NCI-H146 (cell line): ENCODE measurements around the gene CENPO.

ENCODE experiments used
- DNase-seq: peaks from one replicate; lab custom pipeline; 2025; lab: John Stamatoyannopoulos, UW

CENPO gene

GRCh38 chr2:24839729-24840128, 46.5 kb downstream of the CENPO start:
- no peak for DNase-seq

GRCh38 chr2:24840164-24840869, 47.1 kb downstream of the CENPO start:
- no peak for DNase-seq

DNA sequence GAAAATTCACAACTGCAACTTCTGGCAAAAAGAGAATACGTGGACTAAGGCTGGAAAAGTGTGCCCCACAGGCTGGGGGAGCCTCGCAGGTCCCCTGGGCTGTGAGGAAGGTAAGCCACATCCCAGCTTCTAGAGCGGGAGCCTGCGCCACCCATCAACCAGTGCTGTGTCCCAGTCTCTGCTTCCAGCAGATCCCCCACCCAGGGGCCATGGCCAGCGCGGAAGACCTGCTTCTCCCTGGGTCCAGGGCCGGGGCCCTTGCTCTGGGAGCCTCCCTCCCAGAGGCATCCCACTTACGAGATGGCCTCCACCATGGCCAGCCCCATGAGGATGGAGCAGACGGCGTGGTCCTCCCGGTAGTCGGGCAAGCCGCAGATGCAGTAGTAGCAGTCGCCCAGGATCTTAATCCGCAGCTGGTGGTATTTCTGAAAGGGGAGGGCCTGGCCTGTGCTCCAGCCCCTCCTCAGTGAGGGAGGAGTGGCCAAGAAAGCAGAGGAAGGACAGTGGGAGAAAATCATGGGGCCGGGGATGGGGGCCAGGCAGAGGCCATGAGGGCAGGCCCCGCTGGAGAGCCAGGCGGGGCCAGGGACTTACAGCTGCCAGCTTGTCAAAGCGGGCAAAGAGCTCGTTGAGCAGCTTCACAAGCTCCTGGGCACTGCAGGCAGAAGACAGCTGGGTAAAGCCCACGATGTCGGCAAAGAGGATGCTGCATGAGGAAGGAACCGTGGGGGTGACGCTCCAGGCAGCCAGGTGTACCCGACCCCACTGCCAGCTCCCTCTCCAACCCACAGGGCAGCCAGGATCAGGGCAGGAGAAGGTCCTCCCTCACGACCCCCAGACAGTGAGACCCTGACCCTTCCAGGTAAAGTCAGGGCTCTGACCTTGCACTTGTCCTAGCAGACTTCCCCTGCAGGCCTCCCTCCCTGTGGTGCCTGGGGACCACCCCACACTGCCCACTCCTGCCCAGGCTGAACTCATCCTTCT, 48.0 kb downstream of the CENPO start:
- no peak for DNase-seq

DNA sequence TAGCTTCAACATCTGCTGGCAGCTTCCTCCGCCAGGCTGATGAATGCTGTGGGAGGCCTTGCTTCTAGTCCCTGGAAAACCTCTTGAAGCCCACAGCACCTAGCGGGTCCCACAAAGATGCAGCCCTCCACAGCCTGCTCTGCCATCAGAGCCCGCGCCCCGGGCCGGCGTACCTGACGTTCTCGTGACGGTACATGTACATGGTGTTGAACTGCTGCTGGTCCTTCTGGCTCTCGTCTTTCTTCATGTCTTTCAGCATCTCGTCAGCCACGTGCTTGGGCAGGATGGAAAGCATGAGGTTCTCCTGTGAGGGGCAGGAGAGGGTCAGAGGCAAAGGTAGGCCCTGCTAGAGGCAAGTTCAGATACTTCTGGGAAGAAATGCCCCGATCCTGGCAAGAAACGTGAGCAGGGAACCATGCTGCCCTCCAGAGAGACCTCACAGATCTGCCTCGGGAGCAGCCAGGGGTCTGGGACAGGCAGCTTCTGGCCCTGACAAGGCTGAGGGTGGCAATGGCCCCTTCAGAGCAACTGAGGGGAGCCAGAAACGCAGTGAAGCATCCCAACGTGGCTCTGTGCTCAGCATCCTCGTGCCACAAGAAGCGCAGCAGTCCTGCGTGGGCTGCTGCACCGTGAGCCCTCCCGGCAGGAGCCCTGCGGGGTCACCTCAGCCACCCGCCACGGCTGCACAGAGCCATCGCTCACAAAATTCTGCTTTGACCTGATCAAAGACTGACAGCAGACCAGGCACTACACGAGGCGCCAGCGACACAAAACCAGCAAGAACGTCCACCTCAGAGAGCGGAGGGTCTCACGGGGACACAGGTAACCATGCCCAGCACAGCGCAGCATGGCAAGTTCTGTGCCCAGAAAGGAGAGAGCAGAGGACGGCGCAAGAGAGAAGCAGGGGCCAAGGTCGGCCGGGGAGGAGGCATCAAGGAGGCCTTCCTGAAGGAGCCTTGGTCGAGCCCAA, 49.1 kb downstream of the CENPO start:
- no peak for DNase-seq

- DNase-seq, result no peak
Observed at GRCh38 chr2:24843330-24843860, 50.2 kb downstream of the CENPO start.

GRCh38 chr2:24844023-24844685, 50.9 kb downstream of the CENPO start:
- DNase-seq, result no peak

DNA sequence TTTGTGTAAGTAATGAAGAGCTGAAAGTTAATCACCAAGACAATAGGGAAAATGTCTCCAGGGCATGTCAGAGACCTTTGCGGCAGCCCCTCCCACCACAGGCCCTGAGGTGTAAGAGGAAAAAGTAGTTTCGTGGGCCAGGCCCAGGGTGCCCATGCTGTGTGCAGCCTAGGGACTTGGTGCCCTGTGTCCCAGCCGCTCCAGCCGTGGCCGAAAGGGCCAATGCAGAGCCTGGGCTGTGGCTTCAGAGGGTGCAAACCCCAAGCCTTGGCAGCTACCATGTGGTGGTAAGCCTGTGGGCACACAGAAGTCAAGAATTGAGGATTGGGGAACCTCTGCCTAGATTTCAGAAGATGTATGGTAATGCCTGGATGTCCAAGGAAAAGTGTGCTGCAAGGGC, 52.5 kb downstream of the CENPO start:
- no peak for DNase-seq

DNA sequence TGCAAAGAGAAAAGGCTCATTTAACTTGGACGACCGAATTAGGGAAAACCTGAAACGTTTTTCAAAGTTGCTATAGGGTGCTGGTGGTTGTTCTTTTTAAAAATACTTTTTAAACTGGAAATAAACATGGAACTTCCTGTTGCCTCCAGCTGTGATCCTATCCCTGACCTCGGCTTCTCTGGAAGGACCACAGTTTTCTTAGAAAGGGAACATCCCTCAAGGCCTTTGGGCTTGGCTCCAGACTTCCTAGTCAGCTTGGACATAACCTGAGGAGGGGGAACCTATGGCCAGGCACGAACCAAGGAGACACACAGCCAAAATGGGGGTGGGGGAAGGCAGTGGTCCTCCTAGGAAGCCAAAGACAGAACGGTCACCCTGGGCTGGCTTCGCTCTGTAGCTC, 57.7 kb downstream of the CENPO start:
- DNase-seq, result no peak

DNA sequence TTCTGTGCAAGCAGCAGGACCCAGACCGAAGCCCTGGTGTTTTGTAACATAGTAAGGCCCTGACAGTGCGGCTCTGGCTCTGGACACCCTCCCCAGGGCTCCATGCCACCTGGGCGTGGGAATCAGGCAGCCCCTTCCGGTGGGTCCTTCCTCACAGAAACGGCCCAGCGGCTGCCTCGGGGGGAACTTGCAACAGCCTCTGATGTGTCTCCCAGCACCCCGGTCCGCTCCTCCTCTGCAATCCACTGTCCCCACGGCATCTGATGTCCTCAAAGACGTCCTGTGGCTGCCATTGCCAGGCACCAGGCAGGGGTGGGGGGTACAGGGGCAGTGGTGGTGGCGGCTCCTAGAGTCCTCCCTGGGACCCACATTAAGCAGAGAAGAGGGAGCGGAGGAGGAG, 58.8 kb downstream of the CENPO start:
- no peak for DNase-seq

GRCh38 chr2:24852431-24853020, 59.3 kb downstream of the CENPO start:
- DNase-seq, result no peak

- no peak for DNase-seq
Observed at GRCh38 chr2:24853046-24853445, 59.8 kb downstream of the CENPO start.

- DNase-seq, result no peak
Observed at GRCh38 chr2:24853996-24854395, 60.8 kb downstream of the CENPO start.

DNA sequence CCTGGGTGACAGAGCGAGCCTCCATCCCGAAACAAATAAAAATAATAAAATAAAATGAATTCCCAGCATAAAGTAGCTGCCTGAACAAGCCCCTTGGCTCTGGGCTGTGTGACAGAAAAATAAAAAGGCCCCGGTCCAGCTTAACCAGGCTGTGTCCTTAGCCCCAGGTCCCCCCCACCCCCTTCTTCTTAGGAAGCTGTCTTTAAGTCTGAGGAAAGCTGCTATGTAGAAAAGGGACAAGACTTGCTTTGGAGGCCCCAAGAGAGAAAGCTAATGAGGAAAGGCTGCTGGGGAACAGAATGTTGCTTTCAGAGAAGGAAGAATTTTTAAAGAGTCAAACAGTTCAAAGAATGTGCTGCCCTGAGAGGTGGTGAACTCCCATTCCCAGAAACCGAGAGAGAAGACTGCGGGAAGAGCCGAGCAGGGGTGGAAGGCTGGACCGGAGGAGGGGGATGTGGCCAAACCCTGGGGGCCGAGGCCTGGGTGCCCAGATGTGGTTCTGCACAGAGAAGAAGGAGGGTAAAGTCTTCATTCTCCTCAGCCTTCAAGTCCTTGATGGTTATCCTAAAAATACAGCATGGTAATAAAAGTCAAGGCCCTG, 61.9 kb downstream of the CENPO start:
- no peak for DNase-seq

GRCh38 chr2:24855726-24856125, 62.5 kb downstream of the CENPO start:
- DNase-seq, result no peak

DNA sequence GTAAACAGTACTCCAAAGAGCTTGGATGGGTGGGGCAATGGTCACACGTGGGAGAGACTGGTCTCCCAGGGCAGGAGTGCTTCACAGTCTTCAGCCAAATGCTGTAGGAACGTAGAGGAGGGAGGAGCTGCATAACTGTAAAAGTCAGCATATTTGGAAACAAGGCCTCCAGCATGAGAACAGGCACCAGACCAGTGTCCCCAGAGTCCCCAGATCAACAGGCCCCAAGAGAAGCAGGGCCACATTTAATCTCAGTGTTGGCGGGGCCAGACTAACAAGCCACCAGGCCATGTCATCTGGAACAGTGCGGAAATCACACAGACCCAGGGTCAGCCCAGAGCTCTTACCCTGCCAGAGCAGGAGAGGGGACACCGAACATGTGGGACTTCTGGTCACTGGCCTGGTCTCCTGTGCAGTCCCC, 63.6 kb downstream of the CENPO start:
- DNase-seq, result no peak

DNA sequence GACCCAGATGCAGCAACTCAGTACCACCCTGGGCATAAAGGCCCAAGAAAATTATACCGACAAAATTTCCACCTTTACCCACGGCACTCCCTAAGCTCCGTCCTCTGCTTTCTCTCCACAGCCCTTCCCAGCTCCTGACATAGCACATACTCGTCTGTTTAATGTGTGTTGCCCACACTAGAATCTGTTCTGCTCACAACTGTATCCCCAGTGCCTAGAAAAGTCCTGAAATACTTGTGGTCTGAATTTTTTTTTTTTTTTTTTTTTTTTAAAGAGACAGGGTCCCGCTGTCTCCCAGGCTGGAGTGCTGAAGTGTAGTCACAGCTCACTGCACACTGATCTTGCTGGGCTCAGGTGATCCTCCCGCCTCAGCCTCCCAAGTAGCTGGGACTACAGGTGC, 64.5 kb downstream of the CENPO start:
- DNase-seq, result no peak

GRCh38 chr2:24858996-24859395, 65.8 kb downstream of the CENPO start:
- no peak for DNase-seq

DNA sequence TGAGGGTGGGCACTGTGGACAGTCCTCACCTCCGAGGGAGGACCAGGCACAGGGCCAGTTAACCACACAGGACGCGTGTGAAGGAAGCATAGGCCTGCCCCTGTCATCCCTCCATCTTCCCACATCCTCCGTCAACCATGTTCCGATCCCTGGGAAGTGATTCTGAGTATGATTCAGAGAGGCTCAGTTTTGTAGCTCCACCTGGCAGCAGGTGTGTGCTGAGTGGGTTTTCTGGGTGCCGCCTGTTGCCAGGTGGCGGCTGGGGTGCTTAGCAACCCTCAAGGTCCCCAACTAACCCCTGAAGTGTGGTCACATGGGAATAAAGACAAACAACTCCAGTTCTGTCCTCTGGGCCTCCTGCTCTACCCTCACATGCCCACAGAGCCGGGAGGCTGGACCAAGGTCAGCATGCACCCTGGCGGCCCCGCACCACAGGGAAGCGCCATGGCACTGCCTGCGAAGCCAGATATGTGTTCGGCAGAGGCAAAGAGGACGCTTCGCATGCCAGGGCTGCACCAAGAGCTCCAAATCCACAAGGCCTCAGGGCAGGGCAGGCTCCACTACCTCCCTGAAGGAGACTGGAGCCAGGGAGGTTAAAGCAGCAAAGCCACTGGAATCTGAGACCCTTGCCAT, 66.9 kb downstream of the CENPO start:
- DNase-seq, result no peak

DNA sequence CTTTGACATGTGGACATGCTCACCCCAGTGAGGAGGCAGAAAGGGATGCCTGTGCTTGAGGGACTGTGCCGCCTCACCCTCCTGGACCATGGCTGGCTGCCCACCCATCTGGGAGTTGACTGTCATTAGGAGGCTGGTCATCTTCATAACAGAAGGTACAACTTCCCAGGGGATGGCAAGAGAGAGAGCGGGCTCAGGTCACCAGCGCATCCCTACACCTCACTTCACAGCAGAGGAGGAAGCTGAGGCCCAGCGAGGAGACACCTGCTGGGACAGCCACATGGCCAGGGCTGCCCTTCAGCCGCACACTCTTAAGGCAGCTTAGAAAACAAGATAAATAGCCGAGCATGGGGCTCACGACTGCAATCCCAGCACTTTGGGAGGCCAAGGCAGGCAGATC, 67.4 kb downstream of the CENPO start:
- DNase-seq, result no peak

DNA sequence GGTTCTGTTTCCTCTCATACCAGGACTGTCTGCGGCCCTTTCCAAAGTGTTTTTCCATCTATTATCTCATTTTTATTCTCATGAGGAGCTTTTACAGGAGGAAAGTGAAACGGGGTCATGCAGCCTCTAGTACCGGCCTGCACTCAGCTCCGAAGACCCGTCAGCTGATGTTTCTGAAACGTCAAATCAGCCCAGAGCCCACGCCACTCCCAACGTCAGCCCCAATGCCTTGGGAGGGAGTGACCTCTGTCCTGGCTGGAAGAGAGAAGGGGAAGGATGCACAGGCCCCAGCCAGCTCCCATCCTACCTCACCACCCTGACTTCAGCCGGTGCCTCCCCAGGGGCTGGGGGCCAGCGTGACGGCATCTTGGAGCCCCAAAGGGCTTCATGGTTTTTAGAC, 68.3 kb downstream of the CENPO start:
- DNase-seq, result no peak
